ENCODE results near the gene HDGFL3.
"Not testable (repeated sequence)": the region's sequence is repeated elsewhere in the genome, so short reads cannot be mapped to it uniquely, and the experiment has no call there.

HDGFL3 gene

GRCh38 chr15:83144771-83145170 lies 62.9 kb downstream of the HDGFL3 start:
- no peaks in the 10 kb centered on the region for H3F3A ChIP-seq (ENCODE audit: control insufficient read depth, insufficient read depth)
- H3K4me1 ChIP-seq (ENCODE audit: control insufficient read depth, low read length), result no peaks in the 10 kb centered on the region
- no peaks in the 10 kb centered on the region for H3K36me3 ChIP-seq (ENCODE audit: control insufficient read depth, low read length)
- H3K79me2 ChIP-seq (ENCODE audit: control insufficient read depth, low read length), result no peaks in the 10 kb centered on the region
- no peak overlapping the region for H3K4me3 ChIP-seq (ENCODE audit: low read length)
- H3K9me2 ChIP-seq (replicated peaks; ENCODE audit: control insufficient read depth, low read length), result no peaks in the 10 kb centered on the region
- no peak overlapping the region for H3K4me2 ChIP-seq (ENCODE audit: low read length)
- TF ChIP-seq, protein P1, sequence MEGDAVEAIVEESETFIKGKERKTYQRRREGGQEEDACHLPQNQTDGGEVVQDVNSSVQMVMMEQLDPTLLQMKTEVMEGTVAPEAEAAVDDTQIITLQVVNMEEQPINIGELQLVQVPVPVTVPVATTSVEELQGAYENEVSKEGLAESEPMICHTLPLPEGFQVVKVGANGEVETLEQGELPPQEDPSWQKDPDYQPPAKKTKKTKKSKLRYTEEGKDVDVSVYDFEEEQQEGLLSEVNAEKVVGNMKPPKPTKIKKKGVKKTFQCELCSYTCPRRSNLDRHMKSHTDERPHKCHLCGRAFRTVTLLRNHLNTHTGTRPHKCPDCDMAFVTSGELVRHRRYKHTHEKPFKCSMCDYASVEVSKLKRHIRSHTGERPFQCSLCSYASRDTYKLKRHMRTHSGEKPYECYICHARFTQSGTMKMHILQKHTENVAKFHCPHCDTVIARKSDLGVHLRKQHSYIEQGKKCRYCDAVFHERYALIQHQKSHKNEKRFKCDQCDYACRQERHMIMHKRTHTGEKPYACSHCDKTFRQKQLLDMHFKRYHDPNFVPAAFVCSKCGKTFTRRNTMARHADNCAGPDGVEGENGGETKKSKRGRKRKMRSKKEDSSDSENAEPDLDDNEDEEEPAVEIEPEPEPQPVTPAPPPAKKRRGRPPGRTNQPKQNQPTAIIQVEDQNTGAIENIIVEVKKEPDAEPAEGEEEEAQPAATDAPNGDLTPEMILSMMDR (IDR thresholded peaks at IDR 0.05; ENCODE audit: low read depth, low read length, poor library complexity, severe bottlenecking), result no peak
- H4K20me1 ChIP-seq (ENCODE audit: control insufficient read depth, insufficient read depth, low read depth, low read length), result no peaks in the 10 kb centered on the region
- 0 out of 2 replicates have a peak, but pooled peaks cover 2% of the 10 kb centered on the region for H3K27me3 ChIP-seq (ENCODE audit: control insufficient read depth, low read length)
- no peaks in the 10 kb centered on the region for H3K9me3 ChIP-seq (ENCODE audit: control insufficient read depth, insufficient read depth, low read length)
- no peak overlapping the region for H3K27ac ChIP-seq (ENCODE audit: low read depth, low read length)

DNA sequence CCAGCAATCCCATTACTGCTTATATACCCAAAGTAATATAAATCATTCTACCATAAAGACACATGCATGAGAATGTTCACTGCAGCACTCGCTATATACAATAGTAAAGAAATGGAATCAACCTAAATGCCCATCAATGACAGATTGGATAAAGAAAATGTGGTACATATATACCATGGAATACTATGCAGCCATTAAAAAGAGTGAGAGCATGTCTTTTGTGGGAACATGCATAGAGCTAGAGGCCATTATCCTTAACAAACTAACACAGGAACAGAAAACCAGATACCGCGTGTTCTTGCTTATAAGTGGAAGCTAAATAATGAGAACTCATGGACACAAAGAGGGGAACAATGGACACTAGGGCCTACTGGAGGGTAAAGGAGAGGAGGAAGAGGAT lies 65.5 kb downstream of the HDGFL3 start:
- not testable (repeated sequence) for H3K9me3 ChIP-seq (ENCODE audit: control insufficient read depth, insufficient read depth, low read length); H3K4me1 ChIP-seq (ENCODE audit: control insufficient read depth, low read length); H3K4me2 ChIP-seq (ENCODE audit: low read length); H3K4me3 ChIP-seq (ENCODE audit: low read length); H3K79me2 ChIP-seq (ENCODE audit: control insufficient read depth, low read length); H3K36me3 ChIP-seq (ENCODE audit: control insufficient read depth, low read length); H3K9me2 ChIP-seq (replicated peaks; ENCODE audit: control insufficient read depth, low read length); H3F3A ChIP-seq (ENCODE audit: control insufficient read depth, insufficient read depth); H3K27me3 ChIP-seq (ENCODE audit: control insufficient read depth, low read length); H3K27ac ChIP-seq (ENCODE audit: low read depth, low read length); H4K20me1 ChIP-seq (ENCODE audit: control insufficient read depth, insufficient read depth, low read depth, low read length)

GRCh38 chr15:83132861-83133523 lies 74.6 kb downstream of the HDGFL3 start:
- H3K79me2 ChIP-seq (ENCODE audit: control insufficient read depth, low read length), result no peaks in the 10 kb centered on the region
- no peaks in the 10 kb centered on the region; the same call in 1 of the 2 replicates for H3K27me3 ChIP-seq (ENCODE audit: control insufficient read depth, low read length)
- H3K36me3 ChIP-seq (ENCODE audit: control insufficient read depth, low read length), result no peaks in the 10 kb centered on the region
- H3K9me3 ChIP-seq (ENCODE audit: control insufficient read depth, insufficient read depth, low read length), result no peaks in the 10 kb centered on the region
- TF ChIP-seq EZH2phosphoT487 (IDR thresholded peaks at IDR 0.05; ENCODE audit: borderline replicate concordance, low read length), result no peak
- TF ChIP-seq, protein P1 (IDR thresholded peaks at IDR 0.05; ENCODE audit: low read depth, low read length, poor library complexity, severe bottlenecking), result no peak
- H4K20me1 ChIP-seq (ENCODE audit: control insufficient read depth, insufficient read depth, low read depth, low read length), result no peaks in the 10 kb centered on the region
- no peaks in the 10 kb centered on the region for H3K9me2 ChIP-seq (replicated peaks; ENCODE audit: control insufficient read depth, low read length)
- H3K27ac ChIP-seq (ENCODE audit: low read depth, low read length), result no peak overlapping the region
- H3K4me1 ChIP-seq (ENCODE audit: control insufficient read depth, low read length), result no peaks in the 10 kb centered on the region
- H3K4me2 ChIP-seq (ENCODE audit: low read length), result no peak overlapping the region
- no peaks in the 10 kb centered on the region for H3F3A ChIP-seq (ENCODE audit: control insufficient read depth, insufficient read depth)
- H3K4me3 ChIP-seq (ENCODE audit: low read length), result no peak overlapping the region

- no peaks in the 10 kb centered on the region; the same call in 1 of the 2 replicates for H3K27me3 ChIP-seq (ENCODE audit: control insufficient read depth, low read length)
- no peaks in the 10 kb centered on the region for H3K79me2 ChIP-seq (ENCODE audit: control insufficient read depth, low read length)
- H3K9me3 ChIP-seq (ENCODE audit: control insufficient read depth, insufficient read depth, low read length), result no peaks in the 10 kb centered on the region
- H3K4me2 ChIP-seq (ENCODE audit: low read length), result no peak overlapping the region
- no peaks in the 10 kb centered on the region for H3K9me2 ChIP-seq (replicated peaks; ENCODE audit: control insufficient read depth, low read length)
- H3F3A ChIP-seq (ENCODE audit: control insufficient read depth, insufficient read depth), result no peaks in the 10 kb centered on the region
- H3K36me3 ChIP-seq (ENCODE audit: control insufficient read depth, low read length), result no peaks in the 10 kb centered on the region
- no peak overlapping the region for H3K27ac ChIP-seq (ENCODE audit: low read depth, low read length)
- no peak for TF ChIP-seq EZH2phosphoT487 (IDR thresholded peaks at IDR 0.05; ENCODE audit: borderline replicate concordance, low read length)
- TF ChIP-seq, protein P1 (IDR thresholded peaks at IDR 0.05; ENCODE audit: low read depth, low read length, poor library complexity, severe bottlenecking), result no peak
- H3K4me3 ChIP-seq (ENCODE audit: low read length), result no peak overlapping the region
- H4K20me1 ChIP-seq (ENCODE audit: control insufficient read depth, insufficient read depth, low read depth, low read length), result no peaks in the 10 kb centered on the region
- no peaks in the 10 kb centered on the region for H3K4me1 ChIP-seq (ENCODE audit: control insufficient read depth, low read length)
Observed at GRCh38 chr15:83129791-83130190, 77.8 kb downstream of the HDGFL3 start.

Data from DOHH2 (cell line).